GM19397 (cell line): ENCODE measurements around the gene CMTM7.
A peak's percentile ranks its signal among the peaks of the same experiment; 100 is the strongest.
"Not testable (repeated sequence)": the region's sequence is repeated elsewhere in the genome, so short reads cannot be mapped to it uniquely, and the experiment has no call there.

Experiments used
- ATAC-seq: cut with Tn5 transposase; IDR thresholded peaks from one replicate; pipeline ENCODE4 v1.9.1; 2021; ENCODE audit warnings: mild to moderate bottlenecking, moderate library complexity; ENCODE audit not compliant: unreplicated experiment

Gene CMTM7

DNA sequence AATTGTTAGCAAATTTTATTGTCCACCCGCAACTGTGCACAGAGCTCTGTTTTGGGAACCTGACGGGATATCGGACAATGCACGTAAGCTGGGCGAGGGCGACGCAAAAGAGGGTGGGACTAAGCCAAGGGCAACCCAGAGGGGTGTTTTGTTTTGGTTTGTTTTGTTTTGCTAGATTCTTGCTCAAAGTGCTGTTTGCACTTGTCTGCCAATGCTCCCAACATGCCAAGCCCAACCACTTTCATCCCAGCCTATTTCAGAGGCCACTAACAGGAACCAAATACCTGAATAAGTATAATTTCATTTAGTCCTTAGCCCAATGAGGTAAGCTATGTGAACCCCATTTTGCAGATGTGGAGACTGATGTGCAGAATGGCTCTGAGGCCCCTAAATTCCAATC lies 9.7 kb upstream of the CMTM7 start:
- ATAC-seq = no peak

DNA sequence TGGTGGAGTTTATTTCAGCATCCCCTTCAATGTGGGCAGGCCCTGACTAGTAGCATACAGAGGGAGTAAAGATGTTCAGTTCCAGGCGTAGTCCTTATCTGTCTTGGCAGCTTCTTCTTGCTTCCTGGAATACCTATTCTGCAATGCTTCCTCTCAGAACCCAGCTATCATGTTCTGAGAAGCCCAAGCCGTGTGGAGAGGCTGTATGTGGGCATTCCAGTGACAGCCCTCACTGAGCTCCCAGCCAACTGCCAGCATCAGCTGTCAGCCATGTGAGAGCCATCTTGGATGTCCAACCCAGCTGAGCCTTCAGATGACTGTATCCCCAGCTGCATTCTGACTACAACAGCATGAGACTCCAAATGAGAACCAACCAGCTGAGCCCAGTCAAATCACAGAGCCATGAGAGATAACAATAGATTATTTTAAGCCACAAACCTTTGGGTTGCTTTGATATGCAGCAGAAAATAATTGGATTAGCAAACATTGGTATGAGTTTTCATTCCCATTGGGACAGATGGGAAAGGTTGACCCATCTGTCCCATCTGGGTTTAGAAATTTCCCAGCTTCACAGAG lies 8.4 kb upstream of the CMTM7 start:
- no peak for ATAC-seq

DNA sequence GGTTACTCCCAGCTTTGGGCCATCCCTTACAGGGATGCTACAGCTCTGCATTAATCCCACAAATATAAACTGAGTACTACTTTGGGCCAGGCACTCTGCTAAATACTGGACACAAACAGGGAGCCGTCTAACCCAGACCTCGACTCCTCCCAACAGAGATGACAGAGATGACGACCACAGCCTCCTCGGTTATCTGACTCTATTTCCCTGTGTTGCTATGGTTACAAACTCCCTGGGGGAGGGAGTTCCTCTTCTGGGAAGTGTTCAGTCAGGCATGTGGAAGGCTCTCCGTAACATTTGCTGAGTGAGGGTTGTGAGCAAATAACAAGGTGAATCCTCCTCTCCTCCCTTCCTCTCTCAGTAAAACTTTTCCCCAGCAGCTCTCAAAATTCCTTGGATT lies 6.7 kb upstream of the CMTM7 start:
- ATAC-seq = no peak

DNA sequence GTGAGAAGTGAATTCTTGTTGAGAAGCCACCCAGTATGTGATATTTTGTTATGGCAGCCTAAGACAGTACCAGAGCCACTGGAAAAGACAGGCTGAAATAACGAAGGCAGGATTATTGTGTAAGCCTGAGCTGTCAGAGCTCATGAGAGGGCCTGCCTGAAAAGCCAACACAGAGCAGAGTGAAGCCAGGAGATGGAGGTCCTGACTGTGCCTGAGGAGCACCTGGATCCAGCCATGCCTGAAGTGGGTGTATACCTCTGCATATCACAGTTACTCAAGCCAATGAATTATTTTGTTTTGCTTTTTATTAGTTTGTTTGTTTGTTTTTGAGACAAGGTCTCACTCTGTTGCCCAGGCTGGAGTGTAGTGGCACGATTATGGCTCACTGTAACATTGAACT lies 4.1 kb upstream of the CMTM7 start:
- ATAC-seq = no peak

DNA sequence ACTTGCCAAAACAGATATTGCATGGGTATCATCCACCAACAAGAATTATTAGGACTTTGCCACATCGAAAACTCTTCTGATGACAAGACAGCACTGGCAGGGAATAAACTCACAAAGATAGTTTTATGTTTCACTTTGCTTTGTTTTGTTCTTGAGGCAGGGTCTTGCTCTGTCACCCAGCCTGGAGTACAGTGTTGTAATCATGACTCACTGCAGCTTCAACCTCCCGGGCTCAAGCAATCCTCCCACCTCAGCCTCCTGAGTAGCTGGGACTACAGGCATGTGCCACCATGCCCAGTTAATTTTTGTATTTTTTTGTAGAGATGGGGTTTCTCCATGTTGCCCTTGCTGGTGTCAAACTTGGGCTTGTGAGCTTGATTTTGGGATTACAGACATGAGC lies 2.1 kb upstream of the CMTM7 start:
- ATAC-seq = not testable (repeated sequence)

DNA sequence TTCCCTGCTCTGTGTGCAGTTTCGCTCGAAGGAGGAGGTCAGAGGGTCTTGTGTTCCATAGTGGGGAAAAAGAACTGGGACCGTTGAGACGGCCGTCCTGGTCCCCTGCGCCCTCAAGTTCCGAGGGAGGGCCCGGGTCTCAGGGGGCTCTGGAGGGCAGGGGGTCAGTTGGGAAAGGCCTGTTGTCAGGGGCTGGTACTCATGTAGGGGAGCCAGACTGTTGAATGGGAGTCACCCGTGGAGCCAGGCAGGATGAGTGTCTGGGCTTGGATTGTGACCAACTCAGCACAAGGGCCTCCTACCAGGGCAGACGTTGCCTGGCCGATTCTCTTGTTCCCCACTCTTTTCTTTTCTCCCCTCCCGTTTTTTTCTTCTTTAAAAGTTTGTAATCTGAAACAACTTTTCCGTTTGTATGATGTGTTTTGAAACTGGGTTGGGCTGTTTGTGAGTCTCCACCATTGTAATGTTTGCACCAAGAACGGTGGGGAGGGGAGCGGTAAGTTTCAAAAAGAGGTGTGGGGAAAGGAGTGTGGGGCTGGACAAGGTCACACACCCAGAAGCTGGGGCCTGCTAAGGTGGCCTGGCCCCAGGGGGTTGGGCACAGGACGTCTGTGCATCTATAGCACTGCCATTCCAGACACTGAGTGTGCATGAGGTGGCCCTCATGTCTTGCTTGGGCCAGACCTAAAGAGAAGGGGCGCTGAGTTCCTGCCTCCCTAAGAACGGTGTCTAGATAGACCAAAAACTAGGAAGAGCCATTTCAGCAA lies 1.1 kb downstream of the CMTM7 start:
- no peak for ATAC-seq

DNA sequence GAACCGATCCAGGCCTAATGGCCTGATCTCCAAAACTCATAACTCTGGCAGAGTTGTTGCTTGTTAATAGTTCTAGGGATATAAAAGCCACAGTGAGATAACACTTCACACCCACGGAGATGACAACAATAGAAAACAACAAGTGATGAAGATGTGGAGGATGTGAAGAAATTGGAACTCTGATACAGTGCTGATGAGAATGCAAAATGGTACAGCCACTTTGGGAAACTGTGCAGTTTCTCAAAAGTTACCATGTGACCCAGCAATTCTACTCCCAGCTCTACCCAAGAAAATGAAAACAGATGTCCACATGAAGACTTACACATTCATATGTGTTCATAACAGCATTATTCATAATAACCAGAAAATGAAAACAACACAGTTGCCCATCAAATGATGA lies 3.8 kb downstream of the CMTM7 start:
- no peak for ATAC-seq

DNA sequence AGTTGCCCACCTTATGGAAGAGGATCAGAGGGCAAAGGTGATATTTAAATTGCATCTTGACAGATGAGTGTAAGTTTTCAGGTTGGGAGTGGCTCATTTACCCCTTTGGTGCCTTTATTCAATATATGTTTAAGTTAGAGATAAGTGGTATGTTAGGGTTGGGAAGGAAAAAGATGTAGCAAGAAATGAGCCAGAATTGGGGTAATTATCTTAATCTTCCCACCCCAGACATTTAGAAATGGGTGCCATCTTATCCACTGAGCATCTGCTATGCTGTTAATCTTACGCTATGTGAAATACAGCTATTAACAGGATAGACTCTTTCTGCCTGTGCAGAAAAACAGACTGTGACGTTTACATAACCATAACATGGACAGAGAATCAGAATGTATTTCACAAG lies 6.3 kb downstream of the CMTM7 start:
- ATAC-seq = no peak

DNA sequence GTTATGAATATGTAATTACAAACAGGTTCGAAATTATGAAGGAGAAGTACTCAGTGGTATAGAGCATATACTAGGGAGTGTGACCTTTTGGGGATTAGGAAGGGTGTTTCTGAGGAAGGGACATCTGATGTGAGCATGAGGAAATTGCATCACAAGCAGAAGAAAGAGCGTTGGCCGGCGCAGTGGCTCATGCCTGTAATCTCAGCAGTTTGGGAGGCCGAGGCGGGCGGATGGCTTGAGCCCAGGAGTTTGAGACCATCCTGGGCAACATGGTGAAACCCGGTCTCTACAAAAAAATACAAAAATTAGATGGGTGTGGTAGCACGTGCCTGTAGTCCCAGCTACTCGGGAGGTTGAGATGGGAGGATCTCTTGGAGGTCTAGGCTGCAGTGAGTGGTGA lies 6.9 kb downstream of the CMTM7 start:
- no peak for ATAC-seq

DNA sequence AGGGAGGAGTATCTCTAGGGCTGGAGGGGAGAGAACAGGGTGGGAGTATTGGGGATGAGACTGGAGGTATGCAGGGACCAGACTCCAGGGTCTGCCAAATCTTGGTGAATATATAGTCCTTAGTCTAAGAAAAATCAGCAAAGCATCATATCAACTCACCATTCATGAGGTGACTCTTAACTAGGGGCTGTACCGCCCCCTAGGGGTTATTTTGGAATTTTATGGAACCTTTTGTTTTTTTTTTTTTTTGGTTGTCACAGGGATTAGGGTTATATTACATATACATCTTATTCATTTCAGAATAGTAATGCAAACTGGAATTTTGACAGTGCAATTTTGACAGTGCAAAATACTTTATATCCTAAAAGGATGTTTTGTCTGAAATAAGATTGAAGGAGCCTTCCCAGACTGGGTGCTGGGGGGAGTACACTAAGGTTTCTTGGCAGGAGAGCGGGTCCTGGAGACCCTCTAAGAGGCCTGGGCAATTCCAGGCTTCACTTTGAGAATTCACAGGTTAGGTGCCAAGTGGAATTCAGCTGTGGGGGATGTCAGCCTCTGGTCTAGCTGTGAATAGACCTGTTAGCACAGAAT lies 7.5 kb downstream of the CMTM7 start:
- ATAC-seq = no peak

DNA sequence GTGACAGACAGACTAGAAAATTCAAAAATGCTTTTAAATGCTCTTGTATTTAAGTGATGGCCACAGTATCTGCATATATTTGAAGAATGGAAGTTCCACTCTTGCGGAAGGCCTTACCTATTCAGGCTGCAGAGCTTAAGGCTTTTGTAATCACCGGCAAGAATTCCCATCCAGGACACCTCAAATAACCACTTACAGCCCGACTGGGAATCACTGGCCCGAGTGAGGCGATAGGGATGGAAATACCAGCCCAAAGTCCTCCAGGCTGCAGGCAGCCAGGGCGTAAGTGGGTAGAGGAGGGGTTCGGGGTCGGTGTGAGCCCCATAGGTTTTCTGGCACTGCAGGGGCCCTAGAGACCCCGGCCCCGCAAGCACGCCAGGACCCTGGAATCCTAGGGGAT lies 9.5 kb downstream of the CMTM7 start:
- no peak for ATAC-seq

DNA sequence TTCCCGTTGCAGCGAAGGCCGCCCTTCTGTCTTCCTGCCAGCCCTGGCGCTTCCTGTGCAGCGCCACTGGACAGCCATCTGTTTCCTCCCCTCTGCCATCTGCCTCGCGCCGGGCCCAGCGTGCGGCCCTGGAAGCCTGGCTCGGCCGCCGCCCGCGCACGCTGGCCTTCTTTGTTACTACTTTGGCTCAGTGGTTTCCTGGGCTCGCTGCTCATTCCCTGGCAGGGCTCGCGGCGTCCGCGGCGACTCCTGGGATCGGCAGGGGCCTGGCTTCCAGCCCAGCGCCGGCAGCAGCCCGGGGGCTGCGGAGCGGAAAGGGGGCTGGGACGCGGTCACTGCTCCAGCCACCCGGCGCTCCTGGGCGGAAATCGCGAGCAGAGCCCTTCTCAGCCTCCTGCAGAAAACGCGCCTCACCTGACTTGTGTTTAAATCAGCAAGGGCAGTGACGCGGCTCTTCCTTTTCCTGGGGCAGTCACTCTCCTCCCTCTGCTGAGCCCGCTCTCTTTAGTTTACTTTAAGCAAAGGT lies 10.0 kb downstream of the CMTM7 start:
- peak; percentile 77 for ATAC-seq

DNA sequence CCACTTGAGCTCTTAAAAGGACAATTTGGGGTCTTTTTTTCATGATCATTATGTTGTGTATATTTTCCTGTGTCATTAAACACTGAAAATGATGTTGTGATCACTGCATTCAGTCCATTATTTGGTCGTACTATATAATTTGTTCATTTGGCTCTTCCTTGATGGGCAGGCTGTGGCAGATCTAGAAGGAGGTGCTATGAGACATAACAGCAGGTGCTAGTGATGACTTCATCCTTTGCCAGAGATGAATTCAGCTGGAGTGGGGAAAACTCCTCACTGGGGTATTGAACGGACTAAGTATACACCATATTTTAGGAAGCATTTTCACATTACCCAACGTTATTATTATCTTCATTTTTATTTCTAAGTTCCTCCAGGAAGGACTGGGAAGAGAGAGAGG lies 12.0 kb downstream of the CMTM7 start:
- ATAC-seq = no peak

DNA sequence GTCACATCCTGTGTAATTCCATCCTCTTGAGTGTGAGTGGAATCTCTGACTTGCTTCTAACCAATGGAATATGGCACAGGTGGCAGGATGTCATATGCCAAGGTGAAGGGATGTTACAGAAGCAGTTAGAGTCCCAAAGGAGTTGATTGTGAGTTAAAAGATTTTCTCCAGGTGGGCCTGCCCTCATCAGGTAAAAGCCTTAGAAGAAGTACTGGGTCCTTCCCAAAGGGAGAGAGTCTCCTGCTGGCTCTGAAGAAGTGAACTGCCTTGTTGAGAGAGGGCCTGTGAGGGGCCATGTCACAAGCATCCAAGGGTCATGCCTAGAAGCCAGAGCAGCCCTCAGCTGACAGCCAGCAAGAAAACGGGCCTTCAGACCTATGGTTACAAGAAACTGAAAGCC lies 13.1 kb downstream of the CMTM7 start:
- no peak for ATAC-seq

DNA sequence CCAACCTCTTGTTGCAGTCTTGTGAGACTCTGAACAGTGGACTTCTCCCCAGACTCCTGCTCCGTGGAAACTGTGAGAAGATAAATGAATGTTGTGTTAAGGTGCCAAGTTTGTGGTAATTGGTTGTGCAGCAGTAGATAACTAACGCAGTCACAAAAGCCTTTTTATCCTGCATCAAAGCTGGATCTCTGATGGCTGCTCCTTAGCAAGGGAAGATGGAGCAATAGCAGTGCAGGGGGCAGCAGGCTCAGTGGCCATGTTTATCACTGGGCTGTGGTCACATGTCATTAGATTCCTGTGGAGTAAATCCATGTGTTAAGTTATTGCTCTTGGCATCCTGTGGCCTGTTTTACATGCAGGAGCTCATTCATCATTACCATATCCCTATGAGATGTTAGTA lies 13.5 kb downstream of the CMTM7 start:
- ATAC-seq = no peak

DNA sequence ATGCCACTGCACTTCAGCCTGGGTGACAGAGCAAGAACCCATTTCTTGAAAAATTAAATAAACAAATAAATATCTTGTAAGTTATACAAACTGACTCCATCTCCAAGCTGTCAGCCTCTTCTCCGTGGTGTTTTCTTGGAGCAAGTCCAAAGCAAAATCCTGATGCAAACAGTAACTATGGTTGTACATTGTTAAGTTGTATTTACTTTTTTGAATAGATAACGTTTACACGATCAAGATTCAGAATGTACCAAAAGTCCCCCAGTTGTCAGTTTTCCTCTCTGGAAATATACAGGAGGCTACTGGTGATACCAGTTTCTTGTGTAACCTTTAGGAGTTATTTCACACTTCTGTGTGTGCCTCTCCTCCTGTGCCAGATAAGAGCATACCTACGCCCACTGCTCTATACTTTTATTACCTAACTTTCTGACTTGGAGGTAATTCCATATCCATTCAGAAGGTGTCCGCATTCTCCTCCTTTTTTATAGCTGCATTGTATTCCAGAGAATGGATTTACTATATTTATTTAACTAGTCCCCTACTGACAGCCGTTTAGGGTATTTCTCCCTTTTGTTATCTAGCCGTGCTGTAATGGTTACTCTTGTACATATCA lies 14.2 kb downstream of the CMTM7 start:
- no peak for ATAC-seq

DNA sequence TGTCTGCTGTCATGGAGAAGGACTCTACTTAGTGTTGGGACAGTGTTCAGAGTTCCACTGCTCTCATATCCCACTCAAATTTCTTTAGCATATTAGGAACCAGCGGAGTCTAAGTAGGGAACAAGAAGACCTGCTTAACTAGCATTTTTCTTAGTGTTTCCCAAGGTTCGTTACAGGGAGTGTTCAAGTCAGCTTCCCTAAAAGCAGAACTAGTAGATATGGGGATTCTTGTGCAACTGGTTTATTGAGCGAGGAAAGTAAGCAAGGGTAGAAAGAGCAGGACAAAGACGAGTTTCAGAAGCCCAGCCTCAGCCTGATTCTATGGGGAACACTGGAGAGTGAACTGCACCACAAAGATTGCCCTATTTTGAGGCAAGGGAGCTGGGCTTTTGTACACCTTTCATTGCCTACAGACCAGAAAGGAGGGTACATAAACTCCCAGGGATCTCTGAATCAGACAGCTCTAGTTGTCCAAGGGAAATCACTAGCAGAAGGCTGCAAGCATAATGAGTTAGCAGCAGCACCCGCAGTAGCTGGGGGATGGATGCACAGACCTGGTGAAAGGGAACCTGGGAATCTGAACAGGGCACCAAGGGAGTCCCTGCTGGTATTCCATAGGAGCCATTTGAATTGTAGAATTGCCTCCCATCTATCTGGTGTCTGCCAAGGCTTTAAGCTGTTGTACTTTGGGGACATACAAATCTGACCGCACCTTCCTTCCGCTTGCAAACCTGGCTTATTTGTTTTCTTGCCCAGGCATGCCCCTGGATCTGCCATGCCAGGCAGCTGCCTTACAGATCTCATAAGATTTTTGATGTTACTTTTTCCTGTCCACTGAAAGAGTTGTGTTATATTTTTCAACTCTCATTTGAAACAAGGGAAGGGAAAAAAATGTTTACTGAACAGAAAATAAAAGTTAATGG lies 15.1 kb downstream of the CMTM7 start:
- ATAC-seq = no peak

DNA sequence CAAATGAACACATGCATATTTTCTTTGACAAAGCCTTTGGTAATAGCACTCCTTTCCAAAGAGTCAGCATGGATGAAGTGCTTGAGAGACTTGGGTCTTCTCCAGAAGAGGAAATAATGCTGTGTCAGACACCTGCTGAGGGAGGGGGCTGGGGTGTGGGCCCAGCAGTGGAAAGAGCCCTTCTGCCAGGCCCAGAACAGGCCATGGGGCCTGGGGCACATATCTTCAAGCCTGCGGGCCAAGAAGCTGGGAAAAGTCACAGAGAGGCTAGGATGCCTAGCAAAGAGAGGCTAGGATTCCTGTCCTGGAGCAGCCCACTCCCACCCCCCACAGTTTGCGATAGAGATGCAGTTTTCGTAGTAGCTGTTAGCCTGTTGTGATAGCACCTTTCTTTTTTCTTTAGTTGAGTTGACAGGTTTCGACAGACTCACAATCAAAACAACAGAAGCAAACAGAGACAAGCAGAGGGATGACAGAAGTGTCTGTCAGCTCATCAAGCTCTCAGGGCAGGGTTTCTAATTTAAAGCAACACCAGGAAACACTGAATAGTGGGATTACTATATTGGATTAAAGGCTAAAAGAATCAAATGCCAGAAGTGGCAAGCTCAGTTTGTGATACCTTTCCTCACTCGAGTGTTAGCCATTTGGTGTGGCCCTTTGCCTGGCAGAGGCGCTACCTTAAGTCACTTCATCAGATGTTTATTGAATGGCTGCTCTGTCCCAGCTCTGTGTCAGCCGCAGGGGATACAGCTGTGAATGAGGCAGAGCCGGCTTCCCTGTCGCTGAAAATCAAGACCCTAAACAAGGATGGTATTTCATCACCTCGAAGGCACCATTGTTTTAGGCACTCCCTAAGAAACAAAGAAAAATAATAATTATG lies 19.0 kb downstream of the CMTM7 start:
- no peak for ATAC-seq

DNA sequence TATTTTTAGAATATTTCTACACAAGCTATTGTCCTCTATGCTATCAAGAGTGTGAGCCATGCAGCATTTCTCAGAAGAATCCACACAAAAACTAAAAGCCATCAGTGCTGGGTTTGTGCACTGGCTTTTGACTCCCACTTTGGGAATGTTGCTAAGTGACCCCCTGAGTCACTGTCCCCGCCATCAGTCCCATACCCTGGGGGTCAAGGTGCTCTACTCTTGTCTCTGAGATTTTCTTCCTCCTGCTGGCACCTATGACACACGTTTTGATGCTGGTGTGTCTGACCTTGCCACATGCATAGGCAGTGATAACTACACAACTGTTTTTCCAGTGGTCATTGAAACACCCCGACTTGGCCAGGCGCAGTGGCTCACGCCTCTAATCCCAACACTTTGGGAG lies 19.8 kb downstream of the CMTM7 start:
- no peak for ATAC-seq

DNA sequence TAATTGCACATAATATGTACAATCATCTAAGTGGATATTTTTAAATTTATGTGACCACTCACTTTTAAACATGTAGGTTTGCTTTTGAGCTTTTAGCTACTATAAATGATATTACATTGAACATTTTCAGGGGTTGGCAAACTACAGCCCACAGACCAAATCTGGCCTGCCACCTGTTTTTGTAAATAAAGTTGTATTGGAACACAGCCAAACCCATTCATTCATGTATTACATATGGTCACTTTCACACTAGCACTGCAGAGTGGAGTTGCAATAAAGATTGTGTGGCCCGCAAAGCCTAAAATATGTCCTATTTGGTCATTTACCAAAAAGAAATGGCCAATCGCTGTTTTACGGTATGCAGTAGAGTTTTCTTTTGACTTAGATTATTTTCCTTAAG lies 21.2 kb downstream of the CMTM7 start:
- ATAC-seq = no peak
